GM19438 (cell line): ENCODE results near the gene HS1BP3.

Experiments
- ATAC-seq: cut with Tn5 transposase; IDR thresholded peaks from one replicate; pipeline ENCODE4 v1.9.1; 2021; ENCODE audit warnings: low read depth; ENCODE audit not compliant: unreplicated experiment

HS1BP3 gene

DNA sequence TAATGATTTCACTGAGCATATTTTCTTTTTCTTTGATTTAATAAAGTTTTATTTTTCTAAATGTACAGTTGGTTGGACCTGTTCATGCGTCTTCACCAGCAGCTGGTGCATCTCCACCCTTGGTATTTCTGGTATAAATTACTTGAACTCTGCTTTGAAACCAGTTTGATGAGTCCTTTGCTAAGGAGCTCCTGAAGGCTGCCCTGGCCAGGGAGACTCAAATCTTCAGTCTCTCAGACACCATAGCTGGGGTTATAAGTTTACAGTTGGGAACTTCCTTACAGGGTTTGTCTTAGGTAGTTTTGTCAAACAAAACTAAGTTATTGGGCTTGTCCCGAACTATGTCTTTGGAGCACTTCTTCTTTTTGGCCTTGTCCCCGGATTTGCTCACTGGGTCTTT is 44.7 kb downstream of the HS1BP3 start:
- ATAC-seq = no peak

GRCh38 chr2:20604951-20605381 is 45.9 kb downstream of the HS1BP3 start:
- ATAC-seq = no peak

DNA sequence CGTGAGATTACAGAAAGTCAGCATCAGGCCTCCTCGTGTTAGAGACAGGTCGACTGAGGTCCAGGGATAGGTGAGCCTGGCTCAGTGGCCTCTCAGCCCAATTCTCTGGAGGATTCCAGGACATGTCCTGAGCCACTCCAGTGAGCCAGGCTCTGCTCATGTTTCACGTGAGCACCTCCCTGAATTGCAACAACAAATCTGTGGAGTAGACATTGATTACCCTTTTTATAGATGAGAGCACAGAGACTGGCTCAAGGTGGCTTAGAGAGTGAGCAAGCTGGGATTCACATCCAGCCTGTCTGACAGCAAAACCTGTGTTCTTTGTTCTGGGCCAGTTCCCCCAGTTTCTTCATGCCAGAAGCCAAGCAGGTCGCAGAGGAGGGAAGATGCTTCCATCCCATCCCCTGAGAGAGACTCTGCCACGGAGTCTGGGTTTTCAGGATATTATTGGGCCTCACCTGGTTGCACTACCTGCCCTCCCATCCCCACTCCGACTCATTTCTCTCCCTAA is 46.4 kb downstream of the HS1BP3 start:
- no peak for ATAC-seq

DNA sequence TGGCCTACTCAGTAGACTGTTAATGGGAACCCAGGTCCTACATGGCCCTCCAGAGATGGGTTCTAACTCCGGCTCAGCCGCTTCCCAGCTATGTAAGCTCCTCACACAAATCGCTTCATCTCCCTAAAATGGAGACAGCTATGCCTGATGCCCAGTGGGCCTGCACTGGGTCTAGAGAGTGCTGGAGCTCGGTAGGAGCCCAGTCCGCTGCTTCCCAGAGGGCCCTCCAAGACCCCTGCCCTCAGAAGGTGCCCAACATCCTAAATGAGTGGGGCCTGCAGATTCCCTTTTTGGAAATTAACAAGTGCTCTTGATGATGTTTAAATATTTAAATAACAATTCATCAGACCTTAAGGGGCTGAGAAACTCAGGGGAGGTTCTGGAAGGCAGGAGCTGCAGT is 47.1 kb downstream of the HS1BP3 start:
- no peak for ATAC-seq

DNA sequence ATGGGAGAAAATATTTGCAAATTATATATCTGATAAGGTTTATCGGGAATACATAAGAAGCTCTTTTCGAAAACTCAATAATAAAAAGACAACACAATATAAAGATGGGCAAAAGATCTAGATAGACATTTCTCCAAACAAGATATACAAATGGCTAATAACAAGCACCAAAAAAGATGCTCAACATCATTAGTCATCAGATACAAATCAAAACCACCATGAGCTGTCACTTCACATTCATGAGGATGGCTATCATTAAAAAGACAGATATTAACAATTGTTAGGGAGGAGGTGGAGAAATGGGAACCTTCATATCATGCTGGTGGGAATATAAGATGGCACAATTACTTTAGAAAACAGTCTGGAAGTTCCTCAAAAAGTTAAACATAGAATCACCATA is 48.1 kb downstream of the HS1BP3 start:
- no peak for ATAC-seq

DNA sequence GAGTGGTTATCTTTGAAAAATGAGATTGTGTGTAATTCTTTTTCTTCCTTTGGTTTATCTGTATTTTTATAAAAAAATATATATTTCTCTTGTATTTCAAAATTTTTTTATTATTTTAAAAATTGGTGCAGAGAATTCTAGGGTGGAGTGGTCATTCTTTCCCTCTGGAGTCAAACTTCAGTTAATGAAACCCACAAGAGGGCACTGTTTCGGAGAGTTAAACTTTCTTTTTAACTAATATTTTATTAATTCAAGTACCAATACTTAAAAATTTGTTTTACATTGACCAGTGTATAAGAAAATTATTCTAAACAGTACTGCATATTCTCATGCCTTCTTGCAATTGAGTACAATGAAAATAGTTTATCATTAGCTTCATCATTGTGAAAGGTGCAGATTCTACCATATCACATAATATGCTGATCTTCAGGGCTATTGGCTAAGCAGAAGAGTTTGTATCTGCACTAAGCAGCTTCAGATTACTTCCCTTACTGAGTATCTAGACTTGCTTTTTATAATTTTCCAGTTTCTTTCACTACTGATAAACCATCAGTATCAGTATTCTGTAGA is 50.1 kb downstream of the HS1BP3 start:
- no peak for ATAC-seq

- no peak for ATAC-seq
These were observed 50.9 kb downstream of the HS1BP3 start for GRCh38 chr2:20599861-20600461.

DNA sequence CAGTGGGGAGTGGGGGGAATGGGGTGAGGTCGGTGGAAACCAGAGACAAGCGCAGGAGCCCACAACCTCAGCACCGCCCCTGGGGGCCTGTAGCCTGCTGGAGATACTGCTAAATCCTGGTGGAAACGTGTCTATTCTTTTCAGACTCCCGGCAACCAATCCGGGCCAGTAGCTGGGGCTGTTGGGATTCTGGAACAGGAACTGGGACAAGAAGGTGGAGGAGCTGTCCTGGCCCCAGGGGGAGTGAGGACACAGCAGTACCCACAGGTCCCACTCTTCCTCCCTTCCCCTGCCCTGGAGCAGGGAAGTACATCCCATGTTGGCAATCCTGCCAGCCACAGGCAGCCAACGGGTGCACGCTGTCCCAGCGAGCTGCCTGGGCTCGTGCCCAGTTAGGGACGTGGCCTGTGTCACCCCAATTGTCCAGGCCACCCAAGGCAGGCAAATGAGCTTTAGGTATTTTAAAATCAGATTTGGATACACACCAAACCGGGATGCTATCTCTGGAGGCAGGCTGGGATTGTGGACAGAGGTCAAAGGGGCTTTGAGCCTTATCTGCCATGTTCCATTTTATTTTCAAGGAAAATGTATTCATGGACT is 51.8 kb downstream of the HS1BP3 start:
- ATAC-seq = no peak

DNA sequence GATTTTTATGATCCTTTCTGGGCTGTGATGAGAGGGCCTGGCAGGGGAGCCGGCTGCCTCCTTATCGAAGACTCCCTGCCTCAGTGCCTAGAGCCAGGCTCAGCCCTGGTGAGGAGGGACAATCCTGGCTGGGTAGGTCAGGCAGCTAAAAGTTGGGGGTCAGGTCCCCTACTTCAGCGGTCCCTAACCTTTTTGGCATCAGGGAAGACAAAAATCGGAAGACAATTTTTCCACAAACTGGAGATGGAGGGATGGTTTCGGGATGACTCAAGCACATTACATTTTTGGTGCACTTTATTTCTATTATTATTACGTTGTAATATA is 53.1 kb downstream of the HS1BP3 start:
- ATAC-seq = no peak

DNA sequence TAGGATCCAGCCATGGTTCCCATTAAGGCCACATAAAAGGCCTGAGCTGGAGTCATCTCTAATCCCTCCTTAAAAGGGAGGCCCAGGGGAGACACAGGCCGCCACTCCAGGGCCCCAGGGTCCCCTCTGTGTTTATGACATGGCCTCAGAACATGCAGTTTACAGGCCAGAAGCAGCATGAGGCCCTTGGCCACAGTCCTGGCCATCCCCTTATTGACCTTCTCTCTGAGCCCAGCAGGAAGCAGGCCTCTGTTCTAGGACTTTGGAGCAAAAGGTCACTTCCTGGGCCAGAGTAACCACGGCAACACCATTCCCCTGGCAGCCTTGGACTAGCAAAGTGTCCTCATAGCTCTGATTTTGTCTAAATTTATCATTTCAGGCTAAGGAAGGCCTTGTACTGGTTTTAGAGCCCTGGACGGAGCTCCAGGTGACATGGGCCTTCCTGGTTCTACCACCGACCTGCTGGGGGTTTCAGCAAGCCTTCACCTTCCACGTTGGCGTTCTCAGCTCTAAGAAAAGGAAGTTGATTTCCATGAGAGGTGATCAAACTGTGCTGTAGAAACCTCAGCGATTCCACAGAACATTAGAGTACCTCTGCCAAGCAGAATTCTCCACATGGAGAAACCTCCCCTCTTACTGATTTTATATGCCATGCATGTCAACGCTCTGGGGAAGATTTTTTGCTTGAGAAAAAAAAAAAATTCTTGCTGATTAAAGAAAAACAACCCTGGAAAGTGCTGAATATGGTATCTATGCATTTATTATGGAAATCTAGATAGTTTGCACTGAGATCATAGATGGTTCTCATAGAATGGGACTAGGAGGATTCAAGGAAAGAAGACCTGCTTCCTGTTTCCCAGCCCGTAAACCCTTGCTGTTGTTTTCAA is 53.7 kb downstream of the HS1BP3 start:
- ATAC-seq = no peak

DNA sequence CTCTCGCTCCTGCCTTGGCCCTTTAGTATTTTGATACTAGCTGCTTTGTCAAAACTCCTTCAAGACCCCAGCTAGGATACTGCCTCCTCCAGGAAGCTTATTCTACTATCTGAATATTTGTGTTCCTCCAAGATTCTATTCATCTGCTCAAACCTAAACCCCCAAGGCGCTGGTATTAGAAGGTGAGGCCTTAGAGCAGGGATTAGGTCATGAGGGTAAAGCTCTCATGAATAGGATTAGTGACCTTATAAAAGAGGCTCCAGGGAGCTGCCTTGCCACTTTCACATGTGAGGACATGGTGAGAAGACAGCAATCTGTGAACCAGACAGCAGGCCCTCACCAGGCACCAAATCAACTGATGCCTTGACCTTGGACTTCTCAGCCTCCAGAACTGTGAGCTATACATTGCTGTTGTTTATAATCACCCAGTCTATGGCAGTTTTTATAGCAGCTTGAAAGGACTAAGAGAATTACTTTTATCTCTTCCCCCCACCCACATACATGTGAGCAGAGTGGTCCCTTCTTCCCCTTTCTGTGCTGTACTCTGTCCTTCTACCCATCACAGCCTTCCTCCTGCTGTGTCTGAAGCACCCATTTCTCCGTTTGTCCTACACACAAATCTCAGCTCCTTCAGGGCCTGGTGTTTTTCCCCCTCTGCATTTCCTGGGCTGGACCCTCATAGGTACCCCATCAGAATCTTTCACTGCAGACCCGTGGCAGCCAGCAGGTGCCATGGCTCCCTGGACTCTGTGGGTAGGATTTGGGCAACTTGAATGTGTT is 54.5 kb downstream of the HS1BP3 start:
- ATAC-seq = no peak

DNA sequence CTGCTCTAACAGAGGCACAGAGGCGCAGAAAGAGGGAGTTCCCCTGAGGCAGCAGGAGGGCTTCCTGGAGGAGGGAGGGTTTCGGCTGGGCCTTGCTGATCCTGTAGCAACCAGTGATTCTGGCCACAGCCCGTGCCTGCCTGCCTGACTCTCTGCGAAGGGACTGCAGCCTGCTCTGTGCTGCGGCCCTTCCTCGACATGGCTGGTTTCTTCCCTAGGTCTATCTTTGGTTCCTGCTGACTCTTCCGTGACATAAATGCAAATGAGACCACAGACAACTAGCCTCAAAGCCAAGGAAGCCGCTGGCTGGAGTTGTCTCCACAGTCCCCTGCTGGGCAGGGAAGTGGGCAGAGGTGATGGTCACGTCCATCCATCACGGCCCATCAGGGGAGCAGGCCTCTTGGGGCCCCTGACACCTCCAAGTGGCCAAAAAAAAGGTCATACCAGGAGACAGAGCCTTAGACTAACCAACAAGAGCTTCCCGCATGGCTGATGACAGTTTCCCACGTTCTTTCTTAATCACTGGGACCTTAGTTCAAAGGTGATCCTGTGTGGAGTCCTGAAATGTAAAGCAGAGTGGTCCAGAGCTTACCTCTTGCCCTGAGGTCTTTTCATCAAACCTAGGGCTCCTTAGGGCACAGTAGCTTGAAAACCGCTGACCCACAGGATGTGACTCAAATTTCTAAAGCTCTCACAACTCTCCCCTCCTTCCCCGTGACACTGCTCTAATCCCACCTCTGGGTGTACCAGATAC is 55.3 kb downstream of the HS1BP3 start:
- peak; percentile 89 for ATAC-seq

DNA sequence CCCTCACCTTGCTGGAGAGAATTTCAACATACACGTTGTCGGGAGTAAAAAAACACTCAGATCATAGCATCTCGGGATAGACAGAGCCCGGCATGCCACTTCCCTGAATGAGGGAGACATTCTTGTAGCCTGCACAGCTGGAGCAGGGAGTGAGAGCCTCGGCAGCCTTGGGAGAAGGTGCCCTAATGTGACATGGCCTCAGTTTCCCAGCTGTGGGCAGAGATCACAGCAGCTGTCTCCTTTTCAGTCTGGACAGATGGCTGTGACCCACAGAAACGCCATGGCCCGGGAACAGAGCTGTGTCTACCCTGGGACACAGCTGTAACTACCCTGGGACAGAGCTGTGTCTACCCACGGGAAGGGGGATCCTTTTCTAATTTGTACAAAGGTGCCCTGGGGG is 55.9 kb downstream of the HS1BP3 start:
- ATAC-seq = peak; percentile 2

DNA sequence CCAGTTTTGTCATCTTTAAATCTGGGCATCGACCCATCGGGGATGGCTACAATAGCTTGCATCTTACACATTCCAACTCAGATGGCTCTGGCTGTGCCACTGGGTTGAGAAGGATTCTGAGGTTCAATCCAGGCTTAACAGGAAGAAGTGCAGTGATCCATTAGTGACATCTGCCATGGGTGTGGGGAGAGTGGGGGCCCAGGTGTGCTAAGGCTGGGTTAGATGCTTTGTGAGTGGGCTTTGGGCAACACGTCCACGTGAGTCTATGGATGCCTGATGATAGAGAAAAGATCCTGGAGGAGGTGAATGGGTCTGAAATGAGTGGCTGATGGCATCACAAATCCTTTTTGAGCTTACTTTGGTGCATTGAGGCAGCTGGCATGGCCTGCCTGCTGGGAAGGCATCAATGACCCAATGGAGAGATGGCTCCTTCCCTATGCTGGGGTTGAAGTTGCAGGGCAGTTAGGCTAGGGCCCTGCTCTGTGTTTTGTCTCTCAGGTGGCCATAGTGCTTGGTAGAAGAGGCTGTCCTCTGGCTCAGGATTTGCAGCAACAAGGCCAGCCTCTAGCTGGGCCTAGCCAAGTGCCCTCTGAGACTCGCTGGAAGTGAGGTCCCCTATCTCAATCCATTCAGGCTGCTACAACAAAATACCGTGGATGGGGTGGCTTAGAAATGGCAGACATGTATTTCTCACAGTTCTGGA is 56.7 kb downstream of the HS1BP3 start:
- ATAC-seq = no peak

GRCh38 chr2:20593072-20594034 is 57.5 kb downstream of the HS1BP3 start:
- ATAC-seq = no peak

DNA sequence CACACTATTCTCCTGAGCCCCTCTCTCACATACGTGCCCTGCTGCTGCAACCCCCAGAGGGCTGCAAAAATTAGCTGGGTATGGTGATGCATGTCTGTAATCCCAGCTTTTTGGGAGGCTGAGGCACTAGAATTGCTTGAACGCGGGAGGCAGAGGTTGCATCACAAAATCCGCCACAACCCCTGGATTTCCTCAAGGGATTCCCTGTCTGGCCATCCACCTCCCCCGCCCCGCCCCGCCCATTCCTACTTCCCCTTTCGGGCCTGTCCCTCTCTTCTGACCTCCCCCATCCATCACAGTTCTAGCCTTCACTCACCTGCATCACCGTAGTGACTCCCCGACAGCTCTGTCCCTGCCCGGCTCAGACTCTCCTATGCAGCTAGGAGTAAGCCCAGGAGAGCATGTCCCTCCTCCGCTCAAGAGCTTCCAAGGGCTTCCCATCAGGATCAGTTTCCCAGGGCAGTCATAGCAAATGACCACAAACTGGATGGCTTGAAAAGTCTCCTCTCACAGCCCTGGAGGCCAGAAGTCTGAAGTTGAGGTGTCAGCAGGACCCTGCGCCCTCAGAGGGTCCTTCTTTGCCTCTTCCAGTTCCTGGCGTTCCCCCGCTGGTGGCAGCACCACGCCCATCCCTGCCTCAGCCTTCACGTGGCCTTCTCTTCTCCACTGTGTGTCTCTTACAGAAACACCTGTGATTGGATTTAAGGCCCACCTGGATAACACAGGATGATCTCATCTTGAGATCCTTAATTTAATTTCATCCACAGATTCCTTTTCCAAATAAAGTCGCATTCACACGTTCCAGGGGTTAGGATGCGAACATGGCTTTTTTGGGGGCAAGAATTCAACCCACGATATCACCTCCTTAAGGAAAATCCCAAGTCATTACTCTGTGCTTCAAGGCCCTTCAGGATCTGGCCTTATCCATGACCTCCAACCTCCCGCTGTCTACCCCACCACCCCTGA is 58.5 kb downstream of the HS1BP3 start:
- ATAC-seq = no peak
